K562 (cell line): ENCODE data around the gene ARHGAP10. TPM values are rescaled to one million over a fixed set of nuclear protein-coding genes. Genes with fewer than 3 reads are reported as not detected.

Experiments used
- ATAC-seq: fragments of 200-7000 bp; cut with Tn5 transposase; 3 replicates; pipeline ENCODE4 v1.9.1; 2020; ENCODE audit warnings: moderate library complexity
- BruUV-seq: library from RNA; stranded (reverse); fragments of 400-500 nt; replicated peaks from 2 replicates; lab custom pipeline; 2021; lab: Mats Ljungman, UMichigan
- CTCF ChIA-PET: fragments of 300-600 bp; formaldehyde crosslinking; extraction: SDS; loops from one replicate; lab custom pipeline; 2021; ENCODE audit warnings: low intra/inter-chr PET ratio; lab: Yijun Ruan, JAX
- POLR2A ChIA-PET: fragments of 300-600, 350-650 bp; sonication (Branson Sonifier 250); formaldehyde crosslinking; extraction: SDS; loops from one replicate; lab custom pipeline; 2021; ENCODE audit warnings: antibody characterized with exemption, inconsistent platforms; lab: Yijun Ruan, JAX
- DNase-seq, 4 experiments: peaks; one replicate each; pipeline versions ENCODE4 v3.0.0 to v3.0.0-alpha.2; 2011 to 2018; ENCODE audit warnings: low spot score in 3 of 4, mixed read lengths in 3 of 4; ENCODE audit errors: extremely low read depth in 1 of 4
- FAIRE-seq: peaks from 2 replicates; lab custom pipeline; 2011; peaks lifted over from hg19 to GRCh38; lab: Jason Lieb, UNC
- H2AFZ ChIP-seq: 2 replicates; pipeline ENCODE4 v1.6.0; 2011; ENCODE audit warnings: low read depth, low read length, control low read depth, inconsistent platforms
- H3K27ac ChIP-seq: fragments of 200-600 bp; 3 replicates; pipeline ENCODE4 v1.8.0; 2011; ENCODE audit warnings: low read depth, mild to moderate bottlenecking, control low read depth, inconsistent platforms, low read length, moderate library complexity, mixed read lengths; ENCODE audit errors: extremely low read depth
- H3K27me3 ChIP-seq, 2 experiments: fragments of 300-600 bp in 1 of 2; 2 replicates in 1 of 2; 3 replicates in 1 of 2; pipeline versions ENCODE4 v1.6.0 to v1.8.0; 2011; ENCODE audit warnings: inconsistent platforms in 2 of 2, low read length in 2 of 2, mild to moderate bottlenecking in 1 of 2, mixed read lengths in 1 of 2, moderate library complexity in 1 of 2; ENCODE audit not compliant: control insufficient read depth in 2 of 2, insufficient read depth in 2 of 2
- H3K36me3 ChIP-seq: fragments of 300-600 bp; 3 replicates; pipeline ENCODE4 v1.8.0; 2011; ENCODE audit warnings: mild to moderate bottlenecking, low read length, inconsistent platforms; ENCODE audit not compliant: control insufficient read depth, insufficient read depth
- H3K4me1 ChIP-seq, 2 experiments: fragments of 200-600 bp in 1 of 2; replicated peaks in 1 of 2; 2 replicates in 1 of 2; 3 replicates in 1 of 2; pipeline versions ENCODE4 v1.5.1 to v1.8.0; 2011; ENCODE audit warnings: inconsistent platforms in 2 of 2, low read length in 2 of 2, mild to moderate bottlenecking in 1 of 2, mixed read lengths in 1 of 2, moderate library complexity in 1 of 2; ENCODE audit not compliant: control insufficient read depth in 2 of 2, insufficient read depth in 2 of 2
- H3K4me2 ChIP-seq: 2 replicates; pipeline ENCODE4 v1.6.1; 2011; ENCODE audit warnings: low read length, control low read depth, inconsistent platforms, mixed read lengths; ENCODE audit not compliant: insufficient read depth
- H3K4me3 ChIP-seq: fragments of 200-600 bp; sonication (generic), shearing (Covaris generic); 2 replicates; pipeline ENCODE4 v1.5.1; 2016; ENCODE audit warnings: control low read depth, inconsistent platforms
- H3K79me2 ChIP-seq: fragments of 200-600 bp; 3 replicates; pipeline ENCODE4 v1.8.0; 2011; ENCODE audit warnings: low read length, inconsistent platforms; ENCODE audit not compliant: control insufficient read depth, insufficient read depth
- H3K9ac ChIP-seq, 2 experiments: 2 replicates each; pipeline versions ENCODE4 v1.6.0 to v1.6.1; 2011; ENCODE audit warnings: low read depth in 2 of 2, low read length in 2 of 2, control low read depth in 1 of 2, inconsistent platforms in 1 of 2, mild to moderate bottlenecking in 1 of 2, mixed read lengths in 1 of 2; ENCODE audit not compliant: insufficient read depth in 1 of 2
- H3K9me1 ChIP-seq: one replicate; pipeline ENCODE4 v1.6.0; 2011; ENCODE audit warnings: inconsistent platforms, mild to moderate bottlenecking, low read length, moderate library complexity; ENCODE audit not compliant: control insufficient read depth, insufficient read depth
- H3K9me3 ChIP-seq: replicated peaks from 2 replicates; pipeline ENCODE4 v1.5.1; 2011; ENCODE audit warnings: low read depth, low read length, inconsistent platforms; ENCODE audit not compliant: control insufficient read depth, insufficient read depth
- H4K20me1 ChIP-seq: replicated peaks from 2 replicates; pipeline ENCODE4 v1.6.1; 2011; ENCODE audit warnings: low read length, inconsistent platforms, mixed read lengths; ENCODE audit not compliant: control insufficient read depth, insufficient read depth
- ARHGAP35 ChIP-seq: fragments of 450-650 bp; IDR thresholded peaks from 2 replicates; pipeline ENCODE4 v1.6.1; 2018; ENCODE audit not compliant: partially characterized antibody
- ERF ChIP-seq: fragments of 450-650 bp; formaldehyde crosslinking; IDR thresholded peaks from 2 replicates; pipeline ENCODE4 v1.4.0; 2020; ENCODE audit warnings: mild to moderate bottlenecking, mixed read lengths
- GATA2 ChIP-seq: sonication (generic); formaldehyde crosslinking; IDR thresholded peaks from 2 replicates; pipeline ENCODE4 v1.4.0; 2020; ENCODE audit warnings: mild to moderate bottlenecking, missing genetic modification reagents
- KAT7 ChIP-seq: sonication (generic); formaldehyde crosslinking; IDR thresholded peaks from 2 replicates; pipeline ENCODE4 v1.8.0; 2022; ENCODE audit warnings: missing genetic modification reagents, mild to moderate bottlenecking, borderline replicate concordance
- MAZ ChIP-seq, 2 experiments: fragments of 450-650 bp in 1 of 2; sonication (generic) in 1 of 2; formaldehyde crosslinking; IDR thresholded peaks in 1 of 2; conservative IDR thresholded peaks in 1 of 2; 2 replicates each; pipeline versions ENCODE4 v1.4.0 to v1.5.0; 2020; ENCODE audit warnings: mild to moderate bottlenecking in 1 of 2, missing genetic modification reagents in 1 of 2
- NFYB ChIP-seq: IDR thresholded peaks from 2 replicates; pipeline ENCODE4 v1.6.1; 2011; ENCODE audit warnings: mild to moderate bottlenecking, moderate library complexity; ENCODE audit not compliant: insufficient read length; ENCODE audit errors: extremely low read depth
- SMAD1 ChIP-seq: fragments of 150-350 bp; IDR thresholded peaks from 2 replicates; pipeline ENCODE4 v1.6.1; 2014; ENCODE audit warnings: low read length, low read depth; ENCODE audit not compliant: partially characterized antibody
- ZBTB49 ChIP-seq: sonication (generic); formaldehyde crosslinking; IDR thresholded peaks from 2 replicates; pipeline ENCODE4 v1.8.0; 2022; ENCODE audit warnings: missing genetic modification reagents, mild to moderate bottlenecking, borderline replicate concordance
- ZNF121 ChIP-seq: sonication (generic); formaldehyde crosslinking; conservative IDR thresholded peaks from 2 replicates; pipeline ENCODE4 v1.8.0; 2022; ENCODE audit warnings: missing genetic modification reagents
- ZNF133 ChIP-seq: fragments of 250-450 bp; sonication (Bioruptor Pico); IDR thresholded peaks from 2 replicates; pipeline ENCODE4 v1.4.0; 2020; ENCODE audit warnings: mild to moderate bottlenecking
- ZNF318 ChIP-seq, 2 experiments: fragments of 450-650 bp; IDR thresholded peaks; 2 replicates each; pipeline ENCODE4 v1.6.1; 2016; ENCODE audit warnings: mild to moderate bottlenecking in 2 of 2, borderline replicate concordance in 1 of 2, low read depth in 1 of 2, moderate library complexity in 1 of 2
- ZNF76 ChIP-seq: fragments of 250-450 bp; sonication (Bioruptor Pico); IDR thresholded peaks from 2 replicates; pipeline ENCODE4 v1.4.0; 2020; ENCODE audit warnings: mild to moderate bottlenecking, moderate library complexity, borderline replicate concordance
- WGBS: fragments of 100-300 bp; shearing (Covaris generic); methylation state at CpG from one replicate; pipeline ENCODE4 v1.1.6; 2016; ENCODE audit warnings: low coverage, mixed read lengths; ENCODE audit not compliant: insufficient coverage; ENCODE audit errors: missing lambda C conversion rate; 5-methylcytosine and 5-hydroxymethylcytosine counted together
- in situ Hi-C: fragments of 300-500 bp; cut with MboI; formaldehyde crosslinking; loops from 4 replicates; pipeline ENCODE4 v1.15.0; 2018; ENCODE audit warnings: inconsistent platforms, mixed read lengths
- intact Hi-C: fragments of 100-400 bp; cut with micrococcal nuclease; formaldehyde crosslinking; loops from 2 replicates; pipeline ENCODE4 v1.14.2; 2022
- polyA plus RNA-seq, 8 experiments: library from polyadenylated mRNA; depleted of rRNA in 4 of 8; stranded (reverse) in 5 of 8; unstranded in 3 of 8; fragments of >200 nt; fragmentation: Nextera tagmentation in 2 of 8; fragmentation: Illumina TruSeq in 1 of 8; extraction: Ambion mirVana in 2 of 8; extraction: Trizol in 1 of 8; gene quantifications; 2 replicates each; pipeline versions ENCODE4 v1.2.1 to v1.2.3, GENCODE V29; 2011 to 2014; ENCODE audit warnings: inconsistent platforms in 1 of 8, missing spikeins in 1 of 8
- total RNA-seq, 7 experiments: library from RNA; depleted of rRNA in 6 of 7; stranded (reverse); fragments of >200 nt in 6 of 7; fragmentation: Illumina TruSeq in 2 of 7; extraction: Trizol in 2 of 7; gene quantifications; 2 replicates each; pipeline versions ENCODE4 v1.2.1 to v1.2.3, GENCODE V29; 2011 to 2021; ENCODE audit warnings: low replicate concordance in 1 of 7

ARHGAP10 gene
- total and polyA plus RNA-seq, 9 of the 15 experiments (the other 6 are each of a cell fraction or from before 2014, with no cell fraction given), result 0.03 to 0.22 (median 0.06) TPM; not detected in 3

- DNase-seq (no peak), ATAC-seq (no peak), FAIRE-seq (no peak)
- Histone ChIP-seq H3K27ac (no peak overlapping the region), H3K9ac (no peak overlapping the region), H4K20me1 (no peaks in the 10 kb centered on the region; the same call in 1 of the 2 replicates), H3K4me2 (no peak overlapping the region), H3K9me3 (no peaks in the 10 kb centered on the region), H3K4me3 (no peak overlapping the region), H3K9me1 (no peaks in the 10 kb centered on the region), H3K4me1 (no peaks in the 10 kb centered on the region), H2AFZ (no peak overlapping the region), H3K79me2 (no peaks in the 10 kb centered on the region), H3K27me3 (peaks cover 0 to 7% of the 10 kb centered on the region in 2 experiments; a peak in 4 of 5 replicates), H3K36me3 (no peaks in the 10 kb centered on the region)
- 8% methylated on average over 2 of the region's 2 CpGs for WGBS
- intact Hi-C loops, result no loop called here
- POLR2A ChIA-PET, result interaction anchor here (0.5 to 1.3 kb wide), 3 partner anchors 9 to 44 kb away, joined by 3 read pairs; no protein-coding TSS in a partner anchor
- in situ Hi-C loops, result no loop called here
- no TSS peak for BruUV-seq
- CTCF ChIA-PET, result no interaction called here
- TF ChIP-seq ZBTB49 (CRISPR knock-in tag), result no peak
- no peak for TF ChIP-seq ZNF133 (CRISPR knock-in tag)
- no peak for TF ChIP-seq ZNF318 (IDR thresholded peaks at IDR 0.05; ENCODE audit: borderline replicate concordance in 1 of 2, low read depth in 1 of 2)
- no peak for TF ChIP-seq ZNF121 (CRISPR knock-in tag)
- no peak for TF ChIP-seq GATA2
- no peak for TF ChIP-seq ARHGAP35
- no peak for TF ChIP-seq MAZ (CRISPR knock-in tag; conservative IDR thresholded peaks at IDR 0.05 in 1 of 2, IDR thresholded peaks at IDR 0.05 in 1 of 2)
- no peak for TF ChIP-seq SMAD1
- no peak for TF ChIP-seq KAT7 (CRISPR knock-in tag)
- no peak for TF ChIP-seq NFYB
- TF ChIP-seq ERF (CRISPR knock-in tag), result no peak
- no peak for TF ChIP-seq ZNF76
Observed at GRCh38 chr4:147786031-147786430, 54.1 kb downstream of the ARHGAP10 start.
